ENCODE measurements around the gene MPRIP.

Gene MPRIP

GRCh38 chr17:17168401-17168800 is 126.1 kb downstream of the MPRIP start:
- H3K4me1 ChIP-seq (ENCODE audit: control insufficient read depth, insufficient read depth, low read length, unreplicated experiment): no peaks in the 10 kb centered on the region
- no peak overlapping the region for H3K4me3 ChIP-seq (ENCODE audit: low read depth, low read length)
- H2AFZ ChIP-seq (ENCODE audit: low read length, unreplicated experiment): no peak overlapping the region
- H3K79me2 ChIP-seq (ENCODE audit: control insufficient read depth, insufficient read depth, low read length, unreplicated experiment): no peaks in the 10 kb centered on the region
- H3K27me3 ChIP-seq (ENCODE audit: insufficient read depth, low read length): no peaks in the 10 kb centered on the region
- no peak overlapping the region for H3K27ac ChIP-seq (ENCODE audit: low read depth, low read length)
- H3K36me3 ChIP-seq (ENCODE audit: insufficient read depth, low read length): peaks cover 25% of the 10 kb centered on the region

GRCh38 chr17:17169396-17169795 is 127.1 kb downstream of the MPRIP start:
- Histone ChIP-seq H3K27me3 (ENCODE audit: insufficient read depth, low read length) (no peaks in the 10 kb centered on the region), H3K36me3 (ENCODE audit: insufficient read depth, low read length) (peaks cover 25% of the 10 kb centered on the region), H2AFZ (ENCODE audit: low read length, unreplicated experiment) (no peak overlapping the region), H3K79me2 (ENCODE audit: control insufficient read depth, insufficient read depth, low read length, unreplicated experiment) (no peaks in the 10 kb centered on the region), H3K27ac (ENCODE audit: low read depth, low read length) (no peak overlapping the region), H3K4me3 (ENCODE audit: low read depth, low read length) (no peak overlapping the region), H3K4me1 (ENCODE audit: control insufficient read depth, insufficient read depth, low read length, unreplicated experiment) (no peaks in the 10 kb centered on the region)

- H3K4me3 ChIP-seq (ENCODE audit: low read depth, low read length): no peak overlapping the region
- H3K79me2 ChIP-seq (ENCODE audit: control insufficient read depth, insufficient read depth, low read length, unreplicated experiment): no peaks in the 10 kb centered on the region
- H2AFZ ChIP-seq (ENCODE audit: low read length, unreplicated experiment): no peak overlapping the region
- no peaks in the 10 kb centered on the region for H3K27me3 ChIP-seq (ENCODE audit: insufficient read depth, low read length)
- no peaks in the 10 kb centered on the region for H3K4me1 ChIP-seq (ENCODE audit: control insufficient read depth, insufficient read depth, low read length, unreplicated experiment)
- H3K27ac ChIP-seq (ENCODE audit: low read depth, low read length): no peak overlapping the region
- peaks cover 24% of the 10 kb centered on the region for H3K36me3 ChIP-seq (ENCODE audit: insufficient read depth, low read length)
These were observed 128.2 kb downstream of the MPRIP start for GRCh38 chr17:17170346-17170985.

GRCh38 chr17:17171186-17171585 is 128.9 kb downstream of the MPRIP start:
- H3K27ac ChIP-seq (ENCODE audit: low read depth, low read length): no peak overlapping the region
- H3K27me3 ChIP-seq (ENCODE audit: insufficient read depth, low read length): no peaks in the 10 kb centered on the region
- H3K79me2 ChIP-seq (ENCODE audit: control insufficient read depth, insufficient read depth, low read length, unreplicated experiment): no peaks in the 10 kb centered on the region
- H2AFZ ChIP-seq (ENCODE audit: low read length, unreplicated experiment): no peak overlapping the region
- H3K36me3 ChIP-seq (ENCODE audit: insufficient read depth, low read length): peaks cover 21% of the 10 kb centered on the region
- H3K4me1 ChIP-seq (ENCODE audit: control insufficient read depth, insufficient read depth, low read length, unreplicated experiment): no peaks in the 10 kb centered on the region
- H3K4me3 ChIP-seq (ENCODE audit: low read depth, low read length): no peak overlapping the region

- no peak overlapping the region for H3K4me3 ChIP-seq (ENCODE audit: low read depth, low read length)
- no peaks in the 10 kb centered on the region for H3K27me3 ChIP-seq (ENCODE audit: insufficient read depth, low read length)
- H3K36me3 ChIP-seq (ENCODE audit: insufficient read depth, low read length): peaks cover 29% of the 10 kb centered on the region
- H3K79me2 ChIP-seq (ENCODE audit: control insufficient read depth, insufficient read depth, low read length, unreplicated experiment): no peaks in the 10 kb centered on the region
- H3K27ac ChIP-seq (ENCODE audit: low read depth, low read length): no peak overlapping the region
- H3K4me1 ChIP-seq (ENCODE audit: control insufficient read depth, insufficient read depth, low read length, unreplicated experiment): no peaks in the 10 kb centered on the region
- no peak overlapping the region for H2AFZ ChIP-seq (ENCODE audit: low read length, unreplicated experiment)
These were observed 130.0 kb downstream of the MPRIP start for GRCh38 chr17:17172001-17172939.

- no peaks in the 10 kb centered on the region for H3K4me1 ChIP-seq (ENCODE audit: control insufficient read depth, insufficient read depth, low read length, unreplicated experiment)
- H3K27me3 ChIP-seq (ENCODE audit: insufficient read depth, low read length): no peaks in the 10 kb centered on the region
- no peak overlapping the region for H3K27ac ChIP-seq (ENCODE audit: low read depth, low read length)
- H3K4me3 ChIP-seq (ENCODE audit: low read depth, low read length): no peak overlapping the region
- H3K36me3 ChIP-seq (ENCODE audit: insufficient read depth, low read length): peaks cover 30% of the 10 kb centered on the region
- no peak overlapping the region for H2AFZ ChIP-seq (ENCODE audit: low read length, unreplicated experiment)
- H3K79me2 ChIP-seq (ENCODE audit: control insufficient read depth, insufficient read depth, low read length, unreplicated experiment): no peaks in the 10 kb centered on the region
These were observed 130.7 kb downstream of the MPRIP start for GRCh38 chr17:17172990-17173389.

- Histone ChIP-seq H3K27me3 (ENCODE audit: insufficient read depth, low read length) (no peaks in the 10 kb centered on the region), H3K4me1 (ENCODE audit: control insufficient read depth, insufficient read depth, low read length, unreplicated experiment) (no peaks in the 10 kb centered on the region), H3K36me3 (ENCODE audit: insufficient read depth, low read length) (peaks cover 32% of the 10 kb centered on the region), H3K27ac (ENCODE audit: low read depth, low read length) (no peak overlapping the region), H3K79me2 (ENCODE audit: control insufficient read depth, insufficient read depth, low read length, unreplicated experiment) (no peaks in the 10 kb centered on the region), H2AFZ (ENCODE audit: low read length, unreplicated experiment) (no peak overlapping the region), H3K4me3 (ENCODE audit: low read depth, low read length) (no peak overlapping the region)
These were observed 131.7 kb downstream of the MPRIP start for GRCh38 chr17:17173921-17174320.

GRCh38 chr17:17175340-17175739 is 133.1 kb downstream of the MPRIP start:
- Histone ChIP-seq H3K4me1 (ENCODE audit: control insufficient read depth, insufficient read depth, low read length, unreplicated experiment) (no peaks in the 10 kb centered on the region), H2AFZ (ENCODE audit: low read length, unreplicated experiment) (no peak overlapping the region), H3K79me2 (ENCODE audit: control insufficient read depth, insufficient read depth, low read length, unreplicated experiment) (no peaks in the 10 kb centered on the region), H3K4me3 (ENCODE audit: low read depth, low read length) (no peak overlapping the region), H3K27ac (ENCODE audit: low read depth, low read length) (no peak overlapping the region), H3K36me3 (ENCODE audit: insufficient read depth, low read length) (peaks cover 32% of the 10 kb centered on the region), H3K27me3 (ENCODE audit: insufficient read depth, low read length) (no peaks in the 10 kb centered on the region)

- H3K27me3 ChIP-seq (ENCODE audit: insufficient read depth, low read length): no peaks in the 10 kb centered on the region
- no peaks in the 10 kb centered on the region for H3K79me2 ChIP-seq (ENCODE audit: control insufficient read depth, insufficient read depth, low read length, unreplicated experiment)
- H3K4me3 ChIP-seq (ENCODE audit: low read depth, low read length): no peak overlapping the region
- no peaks in the 10 kb centered on the region for H3K4me1 ChIP-seq (ENCODE audit: control insufficient read depth, insufficient read depth, low read length, unreplicated experiment)
- H3K36me3 ChIP-seq (ENCODE audit: insufficient read depth, low read length): peaks cover 32% of the 10 kb centered on the region
- no peak overlapping the region for H3K27ac ChIP-seq (ENCODE audit: low read depth, low read length)
- no peak overlapping the region for H2AFZ ChIP-seq (ENCODE audit: low read length, unreplicated experiment)
These were observed 133.7 kb downstream of the MPRIP start for GRCh38 chr17:17175917-17176316.

GRCh38 chr17:17176341-17176740 is 134.1 kb downstream of the MPRIP start:
- H3K4me3 ChIP-seq (ENCODE audit: low read depth, low read length): no peak overlapping the region
- H2AFZ ChIP-seq (ENCODE audit: low read length, unreplicated experiment): no peak overlapping the region
- H3K27ac ChIP-seq (ENCODE audit: low read depth, low read length): no peak overlapping the region
- no peaks in the 10 kb centered on the region for H3K27me3 ChIP-seq (ENCODE audit: insufficient read depth, low read length)
- no peaks in the 10 kb centered on the region for H3K79me2 ChIP-seq (ENCODE audit: control insufficient read depth, insufficient read depth, low read length, unreplicated experiment)
- no peaks in the 10 kb centered on the region for H3K4me1 ChIP-seq (ENCODE audit: control insufficient read depth, insufficient read depth, low read length, unreplicated experiment)
- peaks cover 35% of the 10 kb centered on the region for H3K36me3 ChIP-seq (ENCODE audit: insufficient read depth, low read length)

- H3K36me3 ChIP-seq (ENCODE audit: insufficient read depth, low read length): peaks cover 35% of the 10 kb centered on the region
- no peak overlapping the region for H3K4me3 ChIP-seq (ENCODE audit: low read depth, low read length)
- H3K27ac ChIP-seq (ENCODE audit: low read depth, low read length): no peak overlapping the region
These were observed 134.9 kb downstream of the MPRIP start for GRCh38 chr17:17177176-17177575.

More at GRCh38 chr17:17177176-17177575, 134.9 kb downstream of the MPRIP start:
- no peak overlapping the region for H2AFZ ChIP-seq (ENCODE audit: low read length, unreplicated experiment)
- no peaks in the 10 kb centered on the region for H3K27me3 ChIP-seq (ENCODE audit: insufficient read depth, low read length)
- no peaks in the 10 kb centered on the region for H3K4me1 ChIP-seq (ENCODE audit: control insufficient read depth, insufficient read depth, low read length, unreplicated experiment)
- H3K79me2 ChIP-seq (ENCODE audit: control insufficient read depth, insufficient read depth, low read length, unreplicated experiment): no peaks in the 10 kb centered on the region
